Measurements from ENCODE around the gene CYP27A1. TPM values are rescaled to one million over a fixed set of nuclear protein-coding genes. Genes with fewer than 3 reads are reported as not detected.

Gene CYP27A1
- total RNA-seq, result 51.8 TPM

DNA sequence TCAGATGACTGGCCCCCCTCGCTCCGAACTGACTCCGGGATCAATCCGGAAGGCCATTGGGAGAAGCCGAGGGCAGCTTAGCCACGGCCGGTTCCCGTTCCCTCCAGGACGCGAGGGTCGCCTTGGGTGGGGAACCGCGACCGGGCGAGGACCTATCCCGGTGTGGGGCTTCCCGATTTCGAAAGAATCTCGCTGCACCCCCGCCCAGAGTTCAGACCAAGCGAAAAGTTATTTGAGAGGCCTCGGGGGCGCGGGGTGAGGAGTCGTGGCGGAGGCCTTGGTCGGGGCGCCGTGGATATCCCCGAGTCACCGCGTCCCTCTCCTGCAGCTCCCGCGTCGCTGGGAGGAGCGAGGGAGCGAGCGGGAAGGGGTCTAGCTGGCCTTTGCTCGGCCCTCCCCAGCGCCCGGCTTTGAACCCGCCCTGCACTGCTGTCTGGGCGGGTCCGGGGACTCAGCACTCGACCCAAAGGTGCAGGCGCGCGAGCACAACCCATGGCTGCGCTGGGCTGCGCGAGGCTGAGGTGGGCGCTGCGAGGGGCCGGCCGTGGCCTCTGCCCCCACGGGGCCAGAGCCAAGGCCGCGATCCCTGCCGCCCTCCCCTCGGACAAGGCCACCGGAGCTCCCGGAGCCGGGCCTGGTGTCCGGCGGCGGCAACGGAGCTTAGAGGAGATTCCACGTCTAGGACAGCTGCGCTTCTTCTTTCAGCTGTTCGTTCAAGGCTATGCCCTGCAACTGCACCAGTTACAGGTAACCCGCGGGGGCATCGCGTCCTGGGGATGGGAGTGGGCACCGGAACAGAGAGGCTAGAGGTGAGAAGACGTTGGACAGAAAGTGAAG lies at the start of gene CYP27A1:
TSS of gene CYP27A1 (plus strand) at position 457 of the 837 bp plus-strand sequence. CDS start at position 493, 36 bp downstream.
- DNase-seq (ENCODE audit: low spot score) (peak; percentile 83), ATAC-seq (peak; percentile 91)
- intact Hi-C loops (cut with DNase I), result no loop called here

DNA sequence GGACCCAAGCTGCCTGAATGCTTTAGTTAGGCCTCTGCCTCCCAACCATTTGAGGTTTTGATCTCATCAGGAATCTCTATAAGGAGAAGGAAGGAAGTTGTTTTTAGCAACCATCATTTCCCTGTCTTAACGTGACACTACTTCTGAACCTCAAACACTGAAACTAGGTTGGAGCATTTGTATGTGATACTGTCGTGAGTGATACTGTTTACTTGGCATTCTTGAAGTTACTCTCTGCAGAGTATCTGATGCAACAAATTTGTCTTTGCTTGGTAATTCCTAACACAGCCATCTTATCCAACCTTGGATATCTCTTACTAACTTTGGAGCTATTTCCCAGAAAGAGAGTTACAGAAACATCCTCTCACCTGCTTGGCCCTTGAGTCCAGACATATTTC lies 49.2 kb upstream of the CYP27A1 start:
- intact Hi-C loops (cut with DNase I), result no loop called here
- no peak for ATAC-seq

DNA sequence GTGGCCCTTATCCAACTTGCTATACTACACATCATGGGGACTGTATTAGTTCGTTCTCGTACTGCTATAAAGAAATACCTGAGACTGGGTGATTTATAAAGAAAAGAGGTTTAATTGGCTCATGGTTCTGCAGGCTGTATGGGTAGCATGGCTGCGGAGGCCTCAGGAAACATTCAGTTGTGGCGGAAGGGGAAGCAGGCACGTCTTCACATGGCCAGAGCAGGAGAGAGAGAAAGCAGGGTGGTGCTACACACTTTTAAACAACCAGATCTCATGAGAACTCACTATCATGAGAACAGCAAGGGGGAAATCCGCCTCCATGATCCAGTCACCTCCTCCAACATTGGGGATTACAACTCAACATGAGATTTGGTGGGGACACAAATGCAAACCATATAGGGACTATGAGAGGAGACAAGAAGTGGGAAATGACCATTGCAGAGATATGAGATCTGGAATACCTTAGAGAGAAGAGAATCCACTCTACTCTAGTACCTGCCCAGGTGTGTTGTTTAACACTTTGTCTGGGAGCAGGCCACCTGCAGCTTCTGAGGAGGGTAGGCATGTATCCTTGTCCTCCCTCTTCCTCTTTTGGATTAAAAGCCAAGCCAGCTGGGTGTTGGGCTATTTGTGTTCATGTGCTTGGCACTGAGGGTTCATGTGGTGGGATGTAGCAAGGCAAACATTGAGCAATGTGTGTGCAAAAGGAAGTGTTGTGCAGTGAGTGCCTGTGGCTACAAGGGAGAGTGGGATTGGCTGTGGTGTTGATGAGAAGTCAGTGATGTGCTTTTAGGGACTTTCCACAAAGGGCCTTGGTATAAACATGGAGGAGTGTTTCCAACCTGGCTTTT lies 48.6 kb upstream of the CYP27A1 start:
- DNase-seq (ENCODE audit: low spot score), result no peak
- intact Hi-C loops (cut with DNase I), result no loop called here
- peak; percentile 70 for ATAC-seq

More for the DNA sequence above, 49.2 kb upstream of the CYP27A1 start:
- no peak for DNase-seq (ENCODE audit: low spot score)

DNA sequence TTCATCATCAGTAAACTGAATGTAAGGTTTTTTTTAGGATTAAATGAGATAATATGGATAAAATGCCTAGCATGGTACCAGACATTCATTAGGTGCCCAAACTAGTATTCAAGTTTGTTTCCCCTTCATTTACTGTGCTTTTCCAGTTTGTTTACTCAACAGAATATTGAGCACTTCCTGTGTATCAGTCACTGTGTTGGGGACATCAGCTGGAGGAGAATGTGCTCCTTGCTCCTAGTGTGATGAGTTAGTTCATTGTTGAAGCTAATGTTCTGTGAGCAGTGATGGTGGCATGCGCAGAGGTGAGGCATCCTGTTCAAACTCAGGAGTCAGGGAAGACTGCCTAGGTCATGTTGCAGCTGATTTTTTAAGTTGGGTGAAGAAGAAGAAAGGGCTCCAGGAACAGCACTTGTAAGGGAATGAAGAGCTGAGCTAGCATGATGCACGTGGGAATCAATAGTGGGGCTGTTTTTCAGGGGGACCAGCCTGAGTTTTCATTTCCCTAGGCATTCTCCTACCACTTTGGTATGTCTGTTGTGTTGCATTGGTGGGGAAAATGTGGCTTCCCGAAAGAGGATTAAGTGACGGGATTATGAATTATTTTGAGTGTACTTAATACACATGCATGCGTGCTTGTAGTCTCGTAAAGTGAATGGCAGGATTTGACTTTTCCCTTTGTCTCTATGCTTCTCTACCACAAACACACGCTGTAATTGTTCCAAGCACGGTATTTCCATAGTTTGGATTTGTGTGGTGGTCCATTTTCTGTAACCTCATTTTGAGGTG lies 47.6 kb upstream of the CYP27A1 start:
- DNase-seq (ENCODE audit: low spot score), result no peak
- ATAC-seq, result no peak
- intact Hi-C loops (cut with DNase I), result no loop called here

DNA sequence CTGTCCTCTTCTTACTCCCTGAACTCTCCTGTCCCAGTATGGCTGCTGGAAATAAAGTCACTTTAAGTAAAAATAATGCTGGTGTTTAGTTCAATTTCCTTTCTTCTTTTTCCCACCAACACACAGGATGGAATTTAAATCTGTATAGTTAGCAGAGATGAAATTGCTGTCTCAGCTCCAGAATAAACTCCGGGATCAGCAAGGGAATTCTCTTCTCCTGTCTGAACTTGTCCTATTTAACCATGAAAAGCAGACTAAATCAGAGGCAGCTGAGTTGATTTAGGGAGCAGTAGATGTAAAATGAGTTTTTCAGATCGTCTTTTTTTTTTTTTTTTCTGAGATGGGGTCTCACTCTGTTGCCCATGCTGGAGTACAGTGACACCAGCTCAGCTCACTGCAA lies 45.4 kb upstream of the CYP27A1 start:
- intact Hi-C loops (cut with DNase I), result no loop called here
- ATAC-seq (peak; percentile 52), DNase-seq (ENCODE audit: low spot score) (no peak)

DNA sequence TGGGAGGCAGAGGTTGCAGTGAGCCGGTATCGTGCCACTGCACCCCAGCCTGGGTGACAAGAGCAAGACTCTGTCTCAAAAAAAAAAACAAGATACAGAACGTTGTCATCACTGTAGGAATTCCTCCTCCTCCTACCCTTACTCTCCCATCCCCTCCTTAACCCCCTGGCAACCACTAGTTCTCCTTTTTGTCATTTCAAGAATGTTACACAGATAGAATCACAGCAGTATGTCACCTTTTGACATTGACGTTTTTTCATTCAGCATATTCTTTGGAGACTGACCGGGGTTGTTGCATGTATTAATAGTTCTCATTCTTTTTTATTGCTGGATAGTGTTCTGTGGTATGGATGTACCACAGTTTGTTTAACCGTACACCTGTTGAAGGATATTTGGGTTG lies 38.9 kb upstream of the CYP27A1 start:
- ATAC-seq (no peak), DNase-seq (ENCODE audit: low spot score) (no peak)
- intact Hi-C loops (cut with DNase I), result no loop called here

DNA sequence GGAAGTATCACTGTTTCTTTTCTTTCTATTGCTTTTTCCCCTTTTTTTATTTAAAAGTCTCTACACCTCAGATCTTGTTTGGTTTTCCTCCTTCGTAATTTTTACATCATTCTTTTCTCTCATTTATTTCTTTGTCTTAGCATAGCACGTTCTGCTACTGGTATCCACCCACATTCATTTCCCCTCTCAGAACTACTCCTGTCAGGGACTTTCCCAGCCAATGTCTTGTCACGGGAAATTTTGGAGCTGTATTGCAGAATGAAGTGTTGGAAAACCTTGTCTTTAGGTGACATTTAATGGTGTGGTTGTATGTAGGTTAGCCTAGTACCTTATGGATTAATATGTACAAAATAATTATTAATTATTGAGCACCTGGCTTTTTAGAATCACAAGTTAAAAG lies 37.3 kb upstream of the CYP27A1 start:
- ATAC-seq (no peak), DNase-seq (ENCODE audit: low spot score) (no peak)
- intact Hi-C loops (cut with DNase I), result no loop called here

DNA sequence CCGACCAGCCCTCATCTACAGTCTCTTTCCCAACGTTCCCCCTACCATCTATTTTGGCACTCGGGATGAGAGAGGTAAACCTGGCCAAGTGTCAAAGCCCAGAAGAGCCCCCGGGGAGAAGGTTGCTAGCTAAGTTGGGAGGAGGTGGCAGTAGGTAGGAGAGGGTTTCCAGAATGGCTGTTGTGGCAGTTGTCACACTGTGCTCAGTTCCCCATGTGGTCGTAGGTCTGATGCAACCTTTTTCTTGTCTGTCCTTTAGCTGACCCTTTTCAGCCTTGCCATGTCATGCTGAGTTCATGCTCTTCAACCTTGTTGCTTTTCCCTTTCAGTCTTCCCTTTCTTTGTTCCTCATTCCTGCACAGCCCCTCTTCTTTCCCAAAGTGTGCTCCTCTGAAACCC lies 36.8 kb upstream of the CYP27A1 start:
- intact Hi-C loops (cut with DNase I), result no loop called here
- ATAC-seq (peak; percentile 81), DNase-seq (ENCODE audit: low spot score) (no peak)

DNA sequence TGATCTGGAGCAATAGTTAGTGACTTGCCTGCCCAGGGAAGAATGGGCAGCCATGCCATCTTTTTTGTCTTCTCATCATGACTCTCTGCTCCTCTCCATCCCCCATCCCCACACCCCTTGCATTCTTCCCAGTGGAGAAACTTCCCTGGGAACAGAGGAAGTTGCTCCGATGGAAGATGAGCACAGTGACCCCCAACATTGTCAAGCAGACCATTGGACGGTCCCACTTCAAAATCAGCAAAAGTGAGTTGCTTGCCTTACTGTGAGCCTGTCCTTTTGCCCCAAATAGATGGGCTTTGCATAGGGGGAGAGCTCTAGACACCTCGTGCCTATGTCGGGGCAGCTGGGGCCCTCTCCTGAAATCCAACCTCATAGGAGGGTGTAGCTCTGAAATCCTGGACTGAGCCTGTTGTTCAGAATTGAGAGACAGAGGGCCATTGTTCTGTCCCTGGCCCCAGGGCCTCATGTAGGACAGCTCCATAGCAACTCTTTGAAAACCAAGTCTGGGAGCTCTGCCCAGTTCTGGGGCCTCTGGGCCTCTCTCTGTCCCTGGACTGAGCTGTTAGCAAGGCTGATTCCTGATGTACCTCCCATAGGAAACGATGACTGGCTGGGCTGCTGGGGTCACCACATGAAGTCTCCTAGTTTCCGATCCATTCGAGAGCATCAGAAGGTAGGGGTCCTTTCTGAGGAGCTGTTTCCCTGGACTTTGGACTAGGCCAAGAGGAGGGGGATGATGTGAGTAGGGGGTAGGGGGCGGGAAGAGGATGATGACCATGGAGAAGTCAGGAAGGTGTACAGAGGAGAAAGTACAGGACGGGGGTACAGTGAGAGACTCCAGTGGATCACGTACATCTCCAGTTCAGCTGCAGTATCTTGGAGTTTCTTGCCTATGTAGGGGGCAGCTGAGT lies 36.1 kb upstream of the CYP27A1 start:
- DNase-seq (ENCODE audit: low spot score) (peak; percentile 88), ATAC-seq (peak; percentile 97)
- intact Hi-C loops (cut with DNase I), result no loop called here

DNA sequence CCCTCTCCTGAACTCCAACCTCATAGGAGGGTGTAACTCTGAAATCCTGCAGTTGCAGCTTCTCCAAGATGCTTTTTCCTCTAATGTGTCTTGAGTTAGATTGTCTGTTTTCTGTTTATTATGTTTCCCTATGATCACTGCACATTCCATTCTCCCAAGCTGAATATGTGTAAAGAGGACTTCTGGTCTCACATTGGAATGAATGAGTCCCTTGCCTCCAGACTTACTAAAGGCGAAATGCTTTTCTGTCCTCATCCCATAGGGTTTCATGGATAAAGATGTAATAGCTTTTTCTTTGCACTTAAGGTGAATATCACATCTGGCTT lies 35.5 kb upstream of the CYP27A1 start:
- intact Hi-C loops (cut with DNase I), result no loop called here
- ATAC-seq (peak; percentile 31), DNase-seq (ENCODE audit: low spot score) (no peak)

DNA sequence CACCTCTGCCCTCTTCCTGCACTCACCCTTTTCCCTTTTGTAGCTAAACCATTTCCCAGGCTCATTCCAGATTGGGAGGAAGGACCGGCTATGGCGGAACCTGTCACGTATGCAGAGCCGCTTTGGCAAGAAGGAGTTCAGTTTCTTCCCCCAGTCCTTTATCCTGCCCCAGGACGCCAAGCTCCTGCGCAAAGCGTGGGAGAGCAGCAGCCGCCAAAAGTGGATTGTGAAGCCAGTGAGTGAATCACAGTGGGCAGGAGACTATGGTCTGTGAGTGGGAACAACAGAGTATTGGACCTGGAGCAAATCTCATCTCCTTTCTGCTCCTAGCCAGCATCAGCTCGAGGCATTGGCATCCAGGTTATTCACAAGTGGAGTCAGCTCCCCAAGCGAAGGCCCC lies 35.0 kb upstream of the CYP27A1 start:
- ATAC-seq (no peak), DNase-seq (ENCODE audit: low spot score) (no peak)
- intact Hi-C loops (cut with DNase I), result no loop called here

DNA sequence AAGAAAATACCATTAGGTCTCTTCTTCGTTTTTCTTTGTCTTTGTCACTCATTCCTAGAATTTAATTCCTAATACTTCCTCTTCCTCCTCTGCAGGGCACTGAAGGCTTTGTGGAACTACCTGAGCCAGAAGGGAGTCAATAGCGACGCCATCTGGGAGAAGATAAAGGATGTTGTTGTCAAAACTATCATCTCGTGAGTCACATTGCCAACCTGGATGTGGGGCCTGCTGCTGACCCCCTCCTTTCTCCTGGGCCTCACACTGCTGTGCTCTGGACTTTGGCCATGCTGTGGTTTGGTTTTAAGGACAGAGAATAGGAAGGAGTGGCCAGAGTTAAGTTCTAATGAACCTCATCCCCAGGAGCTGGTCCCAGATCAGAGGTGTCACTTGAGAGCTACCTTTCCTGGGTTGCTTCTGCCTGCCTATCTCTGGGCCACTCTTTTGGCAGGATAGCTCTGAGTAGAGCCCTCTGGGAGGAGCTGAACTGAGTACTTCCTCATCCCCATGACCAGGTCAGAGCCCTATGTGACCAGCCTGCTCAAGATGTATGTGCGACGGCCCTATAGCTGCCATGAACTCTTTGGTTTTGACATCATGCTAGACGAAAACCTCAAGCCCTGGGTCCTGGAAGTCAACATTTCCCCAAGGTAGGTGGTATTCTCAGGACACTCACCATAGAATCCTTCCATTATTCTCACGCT lies 33.1 kb upstream of the CYP27A1 start:
- DNase-seq (ENCODE audit: low spot score) (no peak), ATAC-seq (no peak)
- intact Hi-C loops (cut with DNase I), result no loop called here

DNA sequence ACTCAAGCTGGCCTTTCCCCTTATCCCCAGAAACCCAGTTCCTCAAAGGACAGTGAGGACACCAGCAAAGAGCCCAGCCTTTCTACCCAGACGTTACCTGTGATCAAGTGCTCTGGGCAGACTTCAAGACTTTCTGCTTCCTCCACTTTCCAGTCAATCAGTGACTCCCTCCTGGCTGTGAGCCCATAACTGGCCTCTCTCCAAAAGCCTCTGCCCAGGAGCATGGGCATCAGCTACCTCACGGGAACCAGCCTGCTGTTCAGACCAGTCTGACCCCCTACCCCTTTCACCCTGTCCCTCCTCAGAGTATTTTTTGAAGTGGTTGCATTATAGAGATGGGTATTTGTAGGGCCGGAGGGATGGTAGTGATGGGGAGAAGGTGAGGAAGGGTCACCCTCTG lies 27.7 kb upstream of the CYP27A1 start:
- DNase-seq (ENCODE audit: low spot score), result no peak
- intact Hi-C loops (cut with DNase I), result no loop called here
- ATAC-seq, result no peak

DNA sequence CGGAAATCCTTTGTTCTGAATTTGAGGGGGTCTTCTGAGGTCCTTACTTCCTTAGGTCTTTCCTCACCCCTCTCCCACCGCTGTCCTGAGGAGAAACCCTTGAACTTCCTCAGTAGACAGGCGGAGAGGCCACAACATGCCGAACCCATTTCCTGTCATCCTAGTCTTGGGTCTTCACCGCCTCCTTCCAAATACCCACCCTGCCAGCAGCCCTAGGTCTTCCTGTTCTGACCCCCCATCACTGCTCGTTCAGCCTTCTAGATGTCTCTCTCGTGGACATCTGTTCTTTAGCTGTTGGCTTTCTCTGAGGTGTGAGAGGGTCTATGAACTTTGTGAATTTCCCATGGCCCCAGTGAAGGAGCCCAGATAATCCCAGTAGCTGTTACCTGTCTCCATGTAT lies 27.2 kb upstream of the CYP27A1 start:
- ATAC-seq (no peak), DNase-seq (ENCODE audit: low spot score) (no peak)
- intact Hi-C loops (cut with DNase I), result no loop called here

DNA sequence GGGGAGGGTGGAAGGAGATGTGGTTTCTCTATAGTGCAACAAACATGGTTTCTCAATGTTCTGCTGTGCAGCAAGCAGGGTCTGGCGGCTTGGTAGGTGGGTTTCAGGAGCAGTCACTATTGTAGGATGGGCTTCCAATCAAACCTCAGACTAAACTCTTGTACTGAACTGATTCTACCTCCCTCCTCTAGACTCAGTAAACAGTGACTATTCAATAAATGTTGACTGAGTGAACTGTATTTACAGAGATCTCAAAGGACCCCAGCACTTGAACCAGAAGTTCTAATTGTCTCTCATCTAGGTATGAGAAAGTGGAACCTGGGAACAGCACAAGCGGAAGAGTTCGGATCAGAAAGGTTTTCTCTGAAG lies 26.8 kb upstream of the CYP27A1 start:
- intact Hi-C loops (cut with DNase I), result no loop called here
- DNase-seq (ENCODE audit: low spot score), result no peak
- ATAC-seq, result no peak

DNA sequence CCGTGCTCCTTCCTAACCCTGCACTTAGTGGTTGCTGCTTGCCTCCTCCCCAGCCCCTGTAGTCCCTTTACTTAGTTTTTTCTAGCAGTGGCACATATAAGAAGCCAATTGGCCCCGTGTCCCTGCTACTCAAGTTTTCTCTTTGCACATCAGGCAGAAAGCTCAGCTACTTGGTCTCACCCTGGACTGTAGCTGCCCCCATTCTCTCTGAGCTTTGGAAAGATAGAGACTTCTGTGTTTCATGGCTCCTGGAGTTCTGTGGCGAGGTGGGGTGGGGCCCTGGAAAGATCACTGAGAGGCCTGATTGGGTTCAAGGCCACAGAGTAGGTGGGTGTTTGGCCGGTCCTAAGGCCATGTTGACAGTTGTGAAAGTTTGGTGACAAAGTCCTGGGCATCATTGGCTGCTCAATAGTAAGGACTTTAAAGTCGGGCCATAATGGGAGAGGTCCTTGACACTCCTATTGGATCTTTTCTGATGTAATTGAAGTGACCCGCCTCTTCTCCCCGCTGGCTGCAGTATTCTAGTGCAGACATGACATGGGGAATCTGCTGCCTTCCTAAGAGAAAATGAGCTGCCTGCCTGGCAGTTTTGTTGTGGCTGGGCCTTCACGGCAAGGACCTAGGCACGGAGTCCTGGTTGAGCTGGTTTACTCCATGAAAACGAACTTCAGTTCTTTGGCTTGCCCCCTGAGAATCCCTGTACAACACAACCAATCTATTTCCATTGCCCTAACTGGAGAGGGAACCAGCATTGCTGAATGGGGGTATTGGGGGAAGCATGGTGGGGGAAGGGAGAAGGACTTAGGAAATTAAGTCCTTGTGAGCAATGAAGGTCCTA lies 26.2 kb upstream of the CYP27A1 start:
- ATAC-seq (no peak), DNase-seq (ENCODE audit: low spot score) (no peak)
- intact Hi-C loops (cut with DNase I), result no loop called here

Measured in sciatic nerve (tissue), 2 donors.